Colon (tissue), 2 donors: ENCODE measurements around the gene TMEM131.
A peak's percentile ranks its signal among the peaks of the same experiment; 100 is the strongest.

Source experiments
- FAIRE-seq: peaks from 2 replicates; lab custom pipeline; 2012; peaks lifted over from hg19 to GRCh38; lab: Jason Lieb, UNC
- donor health status: control.
- donor health status: control.

Gene TMEM131

GRCh38 chr2:97806738-97807618 is 188.8 kb downstream of the TMEM131 start:
- FAIRE-seq, result peak; percentile 33

- FAIRE-seq, result no peak
These were observed 190.0 kb downstream of the TMEM131 start for GRCh38 chr2:97805776-97806175.

- FAIRE-seq, result no peak
These were observed 194.7 kb downstream of the TMEM131 start for GRCh38 chr2:97801028-97801427.

- no peak for FAIRE-seq
These were observed 197.3 kb downstream of the TMEM131 start for GRCh38 chr2:97798416-97798815.

- FAIRE-seq, result no peak
These were observed 198.4 kb downstream of the TMEM131 start for GRCh38 chr2:97797355-97797754.

- FAIRE-seq, result no peak
These were observed 199.2 kb downstream of the TMEM131 start for GRCh38 chr2:97796465-97797126.

- no peak for FAIRE-seq
These were observed 203.3 kb downstream of the TMEM131 start for GRCh38 chr2:97792416-97792815.

- no peak for FAIRE-seq
These were observed 206.6 kb downstream of the TMEM131 start for GRCh38 chr2:97788986-97789644.

- FAIRE-seq, result no peak
These were observed 209.9 kb downstream of the TMEM131 start for GRCh38 chr2:97785818-97786217.

- no peak for FAIRE-seq
These were observed 210.8 kb downstream of the TMEM131 start for GRCh38 chr2:97784953-97785352.

GRCh38 chr2:97781981-97782380 is 213.8 kb downstream of the TMEM131 start:
- FAIRE-seq, result no peak

GRCh38 chr2:97779141-97779540 is 216.6 kb downstream of the TMEM131 start:
- no peak for FAIRE-seq

GRCh38 chr2:97775074-97775473 is 220.7 kb downstream of the TMEM131 start:
- no peak for FAIRE-seq

- no peak for FAIRE-seq
These were observed 221.3 kb downstream of the TMEM131 start for GRCh38 chr2:97774425-97774824.

GRCh38 chr2:97770445-97770844 is 225.3 kb downstream of the TMEM131 start:
- no peak for FAIRE-seq

GRCh38 chr2:97769711-97770110 is 226.0 kb downstream of the TMEM131 start:
- FAIRE-seq, result no peak

- FAIRE-seq, result no peak
These were observed 226.4 kb downstream of the TMEM131 start for GRCh38 chr2:97769308-97769707.

GRCh38 chr2:97766567-97766966 is 229.2 kb downstream of the TMEM131 start:
- FAIRE-seq, result no peak

- FAIRE-seq, result no peak
These were observed 229.8 kb downstream of the TMEM131 start for GRCh38 chr2:97765933-97766332.

GRCh38 chr2:97764559-97765263 is 231.0 kb downstream of the TMEM131 start:
- FAIRE-seq, result no peak

GRCh38 chr2:97763176-97763845 is 232.4 kb downstream of the TMEM131 start:
- FAIRE-seq, result no peak

- no peak for FAIRE-seq
These were observed 234.6 kb downstream of the TMEM131 start for GRCh38 chr2:97761192-97761591.
